ENCODE results near the gene C2CD2.

The C2CD2 gene

DNA sequence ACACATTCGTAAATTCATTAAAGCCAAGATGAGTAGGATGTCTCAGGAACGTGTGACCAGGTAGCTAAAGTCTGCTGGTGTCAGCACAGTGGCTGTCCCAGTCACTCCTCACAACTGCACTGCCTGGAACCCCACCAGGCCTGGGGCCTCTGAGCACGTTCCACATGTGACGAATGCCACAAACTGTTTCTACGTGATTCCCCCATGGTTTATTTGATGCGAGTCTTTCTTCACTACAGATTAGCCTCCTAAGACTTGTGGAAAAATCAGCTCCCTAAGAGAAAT, 107.8 kb downstream of the C2CD2 start:
- DNase-seq (ENCODE audit: low read depth): no peak

DNA sequence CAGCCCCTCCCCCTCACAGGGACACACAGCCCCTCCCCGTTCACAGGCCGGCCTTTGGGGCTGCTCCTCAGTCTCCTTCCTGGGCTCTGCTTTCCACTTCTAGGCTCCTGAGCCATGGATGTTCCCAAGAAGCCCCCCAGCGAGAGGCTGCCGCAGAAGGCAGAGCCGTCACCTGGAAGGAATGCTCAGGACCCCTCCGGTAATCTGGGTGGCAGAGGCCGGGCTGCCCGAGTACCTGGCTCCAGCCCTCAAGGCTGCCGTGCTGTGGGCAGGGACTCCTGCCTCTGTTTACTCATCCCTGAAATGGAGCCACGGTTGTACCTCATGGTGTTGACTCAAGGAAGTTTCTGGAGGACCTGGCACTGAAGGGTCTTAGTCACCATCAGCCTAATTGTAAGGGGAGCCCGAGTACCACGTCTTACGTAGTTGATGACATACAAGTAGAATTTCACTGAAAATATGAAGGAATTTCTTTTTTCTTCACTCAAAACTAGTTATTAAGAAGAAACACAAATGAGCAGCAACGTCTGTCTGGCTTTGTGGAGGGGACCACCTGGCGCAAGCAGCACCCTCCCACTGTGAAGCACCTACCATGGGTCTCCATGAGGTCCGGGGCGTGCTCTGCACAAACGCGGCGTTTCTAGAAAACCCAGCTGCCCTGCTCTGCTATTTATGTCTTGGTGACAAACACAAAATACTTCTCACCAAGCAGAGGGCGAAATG, 108.3 kb downstream of the C2CD2 start:
- DNase-seq (ENCODE audit: low read depth): no peak

DNA sequence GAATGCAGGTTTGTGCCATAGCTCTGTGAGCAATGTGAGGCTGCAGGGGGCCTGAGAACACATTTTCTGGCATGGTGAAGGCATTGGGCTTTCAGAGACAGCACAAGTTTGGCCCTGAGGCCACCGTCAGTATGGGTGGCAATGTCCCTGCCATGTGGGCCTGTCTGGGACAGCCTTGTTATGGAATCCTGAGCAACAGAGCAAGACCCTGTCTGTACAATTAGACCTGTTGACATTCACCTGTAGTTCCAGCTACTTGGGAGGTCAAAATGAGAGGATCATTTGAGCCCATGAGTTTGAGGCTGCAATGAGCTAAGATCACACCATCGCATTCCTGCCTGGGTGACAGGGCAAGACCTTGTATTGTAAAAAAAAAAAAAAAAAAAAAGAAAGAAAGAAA, 110.2 kb downstream of the C2CD2 start:
- DNase-seq (ENCODE audit: low read depth): no peak

DNA sequence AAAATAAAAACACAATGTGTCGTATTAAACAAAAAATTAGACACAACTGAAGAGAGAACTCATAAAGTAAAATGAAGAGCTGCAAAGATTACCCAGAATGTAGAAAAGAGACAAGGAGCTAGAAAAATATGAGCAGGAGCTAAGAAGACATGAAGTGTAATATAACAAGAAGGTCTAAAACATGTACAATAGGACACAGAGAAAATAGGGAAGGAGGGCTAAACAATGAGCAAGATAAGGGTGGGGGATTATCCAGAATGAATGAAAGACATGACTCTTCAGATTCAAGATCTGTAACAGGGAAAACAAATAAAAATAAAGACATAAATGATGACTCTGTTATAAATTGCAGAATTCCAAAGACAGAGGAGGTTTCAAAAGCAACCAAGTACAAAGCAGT, 112.9 kb downstream of the C2CD2 start:
- no peak for DNase-seq (ENCODE audit: low read depth)

DNA sequence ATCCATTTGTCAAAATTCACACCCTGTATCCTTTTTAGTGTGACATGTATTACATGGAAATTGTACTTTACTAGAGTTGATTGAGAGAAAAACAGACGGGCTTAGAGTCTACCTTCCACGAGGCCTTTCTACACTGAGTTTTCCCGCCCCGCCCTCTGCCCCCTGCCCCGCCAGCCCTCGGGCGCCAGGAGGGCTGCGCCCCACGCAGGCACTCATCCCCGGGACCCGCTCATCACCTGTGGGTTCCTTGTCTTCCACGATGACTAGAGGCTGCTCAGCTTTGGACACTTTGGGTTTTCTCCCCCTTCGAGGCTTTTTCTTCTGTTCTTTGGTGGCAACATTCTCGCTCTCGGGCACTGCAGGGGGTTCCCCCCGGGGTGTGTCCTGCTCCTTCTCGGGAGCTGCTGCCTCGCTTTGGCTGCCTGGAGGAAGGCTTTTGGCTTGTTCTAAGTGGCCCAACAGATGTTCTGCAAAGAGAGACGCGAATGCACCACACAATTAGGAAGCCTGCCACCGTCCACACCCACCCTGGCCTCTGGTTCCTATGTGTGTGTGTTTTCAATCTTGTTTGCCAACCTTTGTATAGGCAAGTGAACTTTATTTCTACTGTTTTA, 114.3 kb downstream of the C2CD2 start:
- DNase-seq (ENCODE audit: low read depth): no peak

DNA sequence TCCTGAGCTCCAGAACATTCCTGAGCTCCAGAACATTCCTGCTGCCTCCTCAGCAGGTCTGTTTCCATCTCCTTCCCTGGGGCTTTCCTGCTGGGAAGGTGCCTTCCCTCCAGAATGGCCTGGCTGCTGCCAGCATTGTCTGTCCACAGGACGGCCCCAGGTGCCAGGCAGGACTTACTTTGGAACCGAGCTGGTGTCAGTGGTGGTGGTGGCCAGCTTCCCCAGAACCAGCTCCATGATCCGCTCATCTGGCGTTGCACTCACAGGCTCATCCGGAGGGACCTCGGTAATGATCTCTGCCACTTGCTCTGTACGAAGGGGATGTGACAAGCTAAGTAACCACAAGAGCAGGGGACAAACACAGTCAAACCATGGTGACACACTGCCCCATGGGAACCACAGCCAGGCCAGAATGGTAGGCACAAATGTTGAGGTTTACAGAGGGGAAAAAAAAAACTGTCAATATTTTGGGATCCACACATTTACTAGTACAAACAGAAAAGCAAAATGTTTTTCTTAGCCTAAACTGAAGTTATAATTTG, 116.0 kb downstream of the C2CD2 start:
- no peak for DNase-seq (ENCODE audit: low read depth)

DNA sequence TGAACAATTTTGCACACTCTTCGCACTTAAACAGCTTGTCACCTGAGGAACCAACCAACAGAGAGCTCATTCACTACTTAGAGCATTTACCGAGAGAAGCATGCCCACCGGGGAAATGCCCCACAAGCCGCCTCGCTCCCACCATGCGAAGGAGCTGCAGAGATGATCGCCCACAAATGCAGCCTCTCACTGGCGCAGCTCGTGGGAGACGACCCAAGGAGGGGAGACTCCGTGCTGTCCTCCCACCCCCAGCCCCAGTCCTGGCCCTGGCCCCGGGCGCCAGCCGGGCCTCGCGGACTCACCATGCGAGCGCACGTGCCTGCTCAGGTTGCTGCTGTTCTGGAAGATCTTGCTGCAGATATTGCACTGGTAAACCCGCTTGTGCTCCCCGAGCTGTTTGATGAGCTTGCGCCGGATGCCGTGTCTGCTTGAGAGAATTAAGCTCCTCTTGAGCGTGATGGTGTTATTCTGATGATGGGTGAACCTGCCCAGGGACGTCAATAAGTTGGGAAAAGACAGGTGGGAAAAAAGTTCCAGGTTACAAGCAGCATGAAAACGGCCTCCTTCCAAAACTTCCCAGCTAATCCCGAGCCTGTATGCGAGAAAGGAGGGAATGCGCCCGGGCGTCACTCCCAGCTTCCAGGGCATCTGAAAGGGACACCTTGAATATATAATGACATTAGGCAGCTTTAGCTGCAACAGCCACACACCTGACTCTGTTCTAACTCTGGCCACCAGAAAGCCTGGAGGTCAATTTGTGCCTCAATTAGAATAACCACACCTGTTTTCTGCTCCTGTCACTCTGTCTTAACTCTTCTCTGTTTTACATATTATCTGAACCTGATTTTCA, 117.4 kb downstream of the C2CD2 start:
- no peak for DNase-seq (ENCODE audit: low read depth)

DNA sequence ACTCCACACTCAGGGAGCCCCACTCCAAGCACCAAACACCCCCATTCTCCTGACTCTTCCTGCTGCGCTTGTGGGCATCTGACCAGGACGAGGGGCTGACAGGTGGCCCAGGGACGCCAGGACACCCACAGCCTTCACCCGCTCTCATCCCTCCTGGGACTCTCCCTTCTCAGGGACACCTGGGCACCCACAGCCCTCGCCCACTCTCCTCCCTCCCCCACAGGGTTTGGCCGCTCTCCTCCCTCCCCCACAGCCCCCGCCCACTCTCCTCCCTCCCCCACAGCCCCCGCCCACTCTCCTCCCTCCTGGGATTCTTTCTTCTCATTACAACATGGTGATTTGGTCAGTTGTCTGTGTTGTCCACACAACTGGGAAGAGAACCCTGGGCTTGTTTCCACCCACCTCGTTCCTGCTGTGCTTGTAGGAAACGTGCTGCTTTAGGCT, 118.1 kb downstream of the C2CD2 start:
- no peak for DNase-seq (ENCODE audit: low read depth)
